GM19467 (cell line): ENCODE data around the gene KHNYN.
A peak's percentile ranks its signal among the peaks of the same experiment; 100 is the strongest.
"Not testable (repeated sequence)": the region's sequence is repeated elsewhere in the genome, so short reads cannot be mapped to it uniquely, and the experiment has no call there.

Experiments
- ATAC-seq: cut with Tn5 transposase; IDR thresholded peaks from one replicate; pipeline ENCODE4 v1.9.1; 2021; ENCODE audit warnings: mild to moderate bottlenecking, moderate library complexity; ENCODE audit not compliant: unreplicated experiment

KHNYN gene

GRCh38 chr14:24429395-24430142 is at the start of gene KHNYN, which contains the start of gene CBLN3:
TSS of gene KHNYN (plus strand) at chr14:24429954. CDS start at chr14:24430731, 777 bp downstream.
TSS of gene CBLN3 (minus strand) at chr14:24429668. CDS start at chr14:24429054, 614 bp downstream.
- peak; percentile 81 for ATAC-seq

DNA sequence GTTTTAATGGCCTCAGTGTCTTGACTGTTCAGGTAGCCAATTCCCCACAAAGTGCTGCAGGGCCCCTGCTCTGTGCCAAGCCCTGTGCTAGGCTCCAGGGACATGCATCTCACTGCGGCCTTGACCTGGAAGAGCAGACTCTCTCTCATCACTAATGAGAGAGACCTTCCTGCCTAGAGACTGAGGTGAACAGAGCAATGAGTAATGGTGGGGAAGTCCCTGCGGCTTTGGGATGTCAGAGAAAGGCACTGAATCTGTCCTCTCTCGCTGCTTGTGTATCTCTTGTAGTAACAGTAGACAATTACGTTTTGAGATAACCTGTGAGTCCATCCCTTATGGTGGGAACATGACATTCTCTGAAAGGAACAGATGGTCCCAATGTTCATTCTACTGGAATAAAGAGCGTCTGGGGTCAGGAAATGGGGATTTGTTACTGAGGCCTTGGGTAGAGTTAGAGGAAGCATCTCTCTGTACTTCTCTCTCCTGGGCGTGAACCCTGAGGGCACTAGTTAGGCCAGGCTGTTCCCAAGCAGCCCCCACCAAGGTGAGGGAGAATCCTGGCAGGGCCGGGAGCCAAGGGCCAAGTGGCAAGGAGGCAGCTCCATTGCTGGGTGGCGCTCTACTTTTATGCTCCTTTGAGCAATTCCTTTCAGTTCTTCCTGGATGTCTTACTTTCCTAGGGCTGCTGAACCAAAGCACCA is 48.2 kb upstream of the KHNYN start:
- ATAC-seq = no peak

GRCh38 chr14:24382064-24382371 is 47.7 kb upstream of the KHNYN start:
- ATAC-seq = no peak

GRCh38 chr14:24384169-24384568 is 45.6 kb upstream of the KHNYN start:
- no peak for ATAC-seq

- ATAC-seq = no peak
These were observed 44.2 kb upstream of the KHNYN start for GRCh38 chr14:24385524-24385923.

DNA sequence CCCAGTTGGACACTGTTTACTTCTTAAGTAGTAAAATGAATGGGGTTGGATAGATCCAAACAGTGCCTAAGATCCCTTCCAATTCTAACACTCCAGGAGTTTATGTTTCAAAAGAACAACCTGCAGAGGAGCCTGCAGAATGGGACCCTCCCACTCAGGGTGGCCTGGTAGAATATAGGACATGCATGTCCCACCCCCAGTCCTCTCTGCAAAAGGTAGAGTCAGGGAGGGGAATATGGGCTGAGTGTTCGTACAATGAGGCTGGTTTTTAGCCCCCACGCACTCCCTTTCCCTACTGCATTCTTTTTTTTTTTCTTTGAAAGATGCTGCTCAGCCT is 42.8 kb upstream of the KHNYN start:
- ATAC-seq = no peak

DNA sequence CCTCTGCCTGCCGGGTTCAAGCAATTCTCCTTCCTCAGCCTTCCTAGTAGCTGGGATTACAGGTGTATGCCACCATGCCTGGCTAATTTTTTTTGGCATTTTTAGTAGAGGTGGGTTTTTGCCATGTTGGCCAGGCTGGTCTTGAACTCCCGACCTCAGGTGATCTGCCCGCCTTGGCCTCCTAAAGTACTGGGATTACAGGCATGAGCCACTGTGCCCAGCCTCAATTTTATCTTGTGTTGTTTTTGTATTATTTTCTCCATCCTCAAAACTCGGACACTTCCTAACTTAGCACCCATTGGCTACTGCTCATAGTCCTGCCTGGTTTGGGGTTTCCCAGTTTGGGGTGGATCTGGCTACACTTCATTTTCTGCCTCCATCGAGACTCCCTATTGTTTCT is 42.2 kb upstream of the KHNYN start:
- ATAC-seq = not testable (repeated sequence)

DNA sequence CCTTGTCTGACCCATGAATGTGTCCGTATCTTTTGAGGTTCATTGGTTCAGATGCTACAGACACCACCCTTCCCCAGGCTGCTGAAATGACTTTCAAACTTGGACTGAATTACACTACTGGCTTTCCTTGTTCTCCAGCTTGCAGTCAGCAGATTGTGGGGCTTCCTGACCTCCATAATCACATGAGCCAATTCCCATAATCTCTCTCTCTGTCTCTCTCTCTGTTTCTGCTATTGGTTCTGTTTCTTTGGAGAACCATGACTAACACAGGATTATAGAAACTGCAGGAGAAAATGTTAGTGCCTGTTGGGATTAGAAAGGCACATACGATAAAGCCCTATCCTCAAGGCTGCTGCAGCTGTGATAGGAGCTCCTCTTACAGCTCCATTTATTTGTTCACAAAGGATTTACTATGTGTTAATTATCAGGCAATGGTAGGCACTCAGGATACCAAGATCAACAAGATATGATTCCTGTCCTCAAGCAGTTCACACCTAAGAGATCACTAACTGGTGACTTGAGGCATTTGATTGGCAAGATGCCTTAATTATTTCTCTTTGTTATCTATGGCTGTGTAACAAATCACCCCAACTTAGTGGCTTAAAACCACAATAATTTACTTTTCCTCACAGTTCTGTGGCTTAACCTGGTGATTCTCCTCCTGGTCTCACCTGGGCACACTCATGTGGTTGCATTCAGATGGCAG is 41.1 kb upstream of the KHNYN start:
- no peak for ATAC-seq

DNA sequence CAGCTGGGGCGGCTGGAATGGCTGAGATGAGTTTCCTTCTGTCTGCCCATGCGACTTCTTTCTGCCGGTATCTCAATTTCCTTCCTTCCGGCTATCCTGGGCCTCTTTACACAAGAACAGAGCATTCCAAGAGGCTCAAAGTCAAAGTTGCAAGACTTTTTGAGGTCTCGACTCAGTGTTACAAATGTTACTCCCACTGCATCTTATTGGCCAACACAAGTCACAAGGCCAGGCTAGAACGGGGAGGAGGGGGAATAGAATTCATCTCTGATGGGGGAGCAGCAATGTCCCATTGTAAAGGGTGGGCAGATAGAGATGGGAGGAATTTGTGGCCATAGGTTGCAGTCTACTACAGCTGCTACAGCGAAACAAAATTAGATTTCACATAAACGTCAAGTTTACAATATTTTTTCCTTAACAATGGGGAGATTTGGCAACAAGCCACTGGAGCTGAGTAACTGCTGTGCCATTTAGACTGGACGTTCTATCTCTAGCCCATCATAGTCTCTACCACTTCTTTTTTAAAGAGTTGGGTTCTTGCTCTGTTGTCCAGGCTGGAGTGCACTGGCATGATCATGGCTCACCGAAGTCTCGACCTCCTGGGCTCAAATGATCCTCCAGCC is 40.4 kb upstream of the KHNYN start:
- no peak for ATAC-seq

- no peak for ATAC-seq
These were observed 38.9 kb upstream of the KHNYN start for GRCh38 chr14:24390701-24391468.

GRCh38 chr14:24392325-24393091 is 37.2 kb upstream of the KHNYN start:
- no peak for ATAC-seq

DNA sequence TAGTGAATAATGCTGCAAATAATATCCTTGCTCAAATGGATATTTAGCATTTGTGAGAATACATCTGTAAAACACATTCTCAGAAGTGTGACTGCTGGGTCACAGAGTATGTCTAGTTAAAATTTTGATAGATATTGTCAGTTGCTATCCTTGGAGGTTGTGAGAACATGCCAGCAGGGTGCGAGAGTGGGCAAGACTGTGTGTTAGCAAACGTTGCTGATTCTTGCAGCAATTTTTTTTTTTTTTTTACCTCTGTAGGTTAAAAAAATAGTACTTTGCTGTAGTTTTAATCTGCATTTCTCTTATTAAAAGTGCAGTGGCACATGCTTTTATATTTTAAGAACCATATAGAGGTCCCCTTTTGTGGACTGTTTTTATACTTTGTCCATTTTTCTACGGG is 35.5 kb upstream of the KHNYN start:
- ATAC-seq = no peak

DNA sequence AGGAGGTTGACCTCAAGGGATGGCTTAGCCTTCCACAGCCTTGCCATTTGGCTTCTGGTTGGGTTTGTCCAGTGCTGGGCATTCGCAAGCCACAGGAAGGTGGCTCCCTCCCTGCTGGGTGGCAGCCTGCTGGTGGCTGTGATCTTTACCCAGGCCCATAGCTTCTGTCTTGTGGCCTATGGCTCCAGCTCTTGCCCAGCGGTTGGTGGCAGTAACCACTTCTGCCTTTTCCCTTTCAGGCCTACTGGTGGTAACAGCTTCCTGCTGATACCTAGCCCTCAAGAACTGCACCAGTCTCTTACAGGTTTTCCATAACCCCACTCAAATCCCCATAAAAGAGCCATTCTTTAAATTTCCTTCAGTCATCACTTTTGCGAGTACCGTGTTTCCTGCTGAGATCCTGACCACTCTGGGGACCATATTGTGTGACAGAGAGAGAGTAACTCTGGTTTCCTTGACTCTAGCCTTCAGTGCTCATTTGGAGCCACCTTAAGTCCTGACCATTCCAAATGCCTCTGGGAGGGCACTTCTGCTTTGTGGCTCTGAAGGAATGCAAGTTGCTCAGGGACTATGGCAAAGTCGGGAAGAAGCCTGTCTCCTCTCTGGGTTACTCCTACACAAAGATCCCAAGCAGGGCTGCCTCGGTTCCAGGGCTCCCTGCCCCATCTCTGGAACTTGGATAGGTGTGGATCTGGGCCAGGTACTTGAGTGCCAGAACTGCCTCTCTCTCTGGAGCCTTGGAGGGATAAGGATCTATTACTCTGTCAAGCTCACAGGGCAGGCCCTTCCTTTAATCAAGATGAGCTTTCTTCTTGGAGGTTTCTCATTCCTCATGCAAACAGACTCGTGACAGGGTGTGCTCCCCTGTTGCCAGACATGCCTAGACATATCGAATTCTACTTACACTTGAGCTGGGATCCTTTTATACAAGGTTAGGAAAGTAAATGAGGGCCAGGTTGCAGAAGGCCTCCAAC is 33.9 kb upstream of the KHNYN start:
- ATAC-seq = no peak

DNA sequence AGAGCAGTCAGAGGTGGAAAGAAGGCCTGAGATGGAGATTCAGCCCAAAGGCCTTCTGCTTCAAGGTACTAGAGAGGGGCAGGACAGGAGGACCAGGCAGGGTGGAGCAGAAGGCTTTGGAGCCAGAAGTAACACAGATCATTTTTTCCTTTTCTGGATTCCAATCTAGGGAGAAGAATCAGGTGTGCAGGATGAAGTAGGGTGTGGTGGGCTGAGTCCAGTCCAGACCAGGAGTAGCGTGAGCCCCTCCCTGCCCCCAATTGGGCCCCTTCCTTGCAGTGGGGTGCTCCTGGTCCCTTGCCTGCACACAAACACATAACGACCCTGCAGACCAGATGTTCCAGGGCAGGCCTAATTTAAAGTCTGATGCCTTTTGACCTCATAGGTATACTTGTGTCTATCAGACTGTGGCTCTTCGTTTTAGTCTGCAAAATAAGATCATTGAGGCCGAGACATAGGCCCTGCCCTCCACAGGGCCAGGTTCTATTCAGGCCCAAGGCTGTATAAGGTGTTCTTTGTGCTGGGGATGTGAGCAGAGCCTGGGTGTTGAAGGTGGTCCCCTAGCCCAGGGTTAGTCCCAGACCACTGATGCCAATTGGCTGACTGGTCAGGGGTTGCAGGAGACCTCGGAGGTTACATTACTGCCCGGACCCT is 32.0 kb upstream of the KHNYN start:
- ATAC-seq = no peak

GRCh38 chr14:24398293-24398652 is 31.5 kb upstream of the KHNYN start:
- no peak for ATAC-seq

DNA sequence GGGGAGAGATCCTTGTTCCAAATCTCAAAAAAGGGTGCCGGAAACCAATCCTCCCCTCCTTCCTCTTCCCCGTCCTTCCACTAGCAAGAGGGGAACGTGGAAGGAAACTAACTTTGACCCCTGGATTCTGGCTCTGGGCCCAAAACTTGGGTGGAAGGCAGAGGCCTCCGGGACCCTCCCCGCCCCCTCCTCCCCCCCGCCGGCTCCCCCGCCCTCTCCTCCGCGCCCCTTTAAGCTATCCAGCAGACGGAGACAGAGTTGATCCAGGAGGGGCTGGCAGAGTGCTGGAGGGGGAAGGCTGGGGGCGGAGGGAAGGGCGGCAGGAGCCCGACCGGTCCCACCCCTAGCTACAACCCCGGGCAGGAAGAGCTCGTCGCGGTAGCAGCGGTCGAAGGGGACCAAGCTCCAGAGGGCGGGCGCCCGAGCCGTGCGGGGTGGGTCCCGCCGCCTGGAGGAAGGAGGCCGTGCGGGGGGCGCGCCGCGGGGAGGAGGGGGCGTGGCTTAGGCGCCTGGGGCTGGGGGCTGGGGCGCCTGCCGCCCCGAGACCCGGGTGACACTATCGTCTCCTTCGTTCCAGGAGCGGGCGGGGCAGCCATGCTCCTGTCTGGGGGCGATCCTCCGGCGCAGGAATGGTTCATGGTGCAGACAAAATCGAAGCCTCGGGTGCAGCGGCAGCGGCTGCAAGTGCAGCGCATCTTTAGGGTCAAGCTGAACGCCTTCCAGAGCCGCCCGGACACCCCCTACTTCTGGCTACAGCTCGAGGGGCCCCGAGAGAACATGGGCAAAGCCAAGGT is 30.9 kb upstream of the KHNYN start, which contains the start of gene NYNRIN:
NYNRIN (plus strand) TSS at position 351 of the 794 bp plus-strand sequence; CDS start at position 595, 244 bp downstream.
- no peak for ATAC-seq

- ATAC-seq = no peak
These were observed 30.3 kb upstream of the KHNYN start for GRCh38 chr14:24399447-24399822.
